Panc1 (cell line): ENCODE measurements around the gene SNTG2. TPM values are rescaled to one million over a fixed set of nuclear protein-coding genes. Genes with fewer than 3 reads are reported as not detected.

Experiments used
- ATAC-seq: fragments of 200-7000 bp; cut with Tn5 transposase; 2 replicates; pipeline ENCODE4 v1.9.1; 2020; ENCODE audit warnings: mild to moderate bottlenecking, moderate library complexity
- BruUV-seq: library from RNA; stranded (reverse); fragments of 400-500 nt; replicated peaks from 2 replicates; lab custom pipeline; 2021; lab: Mats Ljungman, UMichigan
- CTCF ChIA-PET: fragments of 300-600 bp; sonication (Branson Sonifier 250); formaldehyde crosslinking; loops from one replicate; lab custom pipeline; 2022; ENCODE audit warnings: antibody characterized with exemption; lab: Charles Lee
- POLR2A ChIA-PET: fragments of 300-600 bp; sonication (Branson Sonifier 250); formaldehyde crosslinking; loops from one replicate; lab custom pipeline; 2022; ENCODE audit warnings: antibody characterized with exemption; lab: Charles Lee
- DNase-seq: peaks from one replicate; pipeline ENCODE4 v3.0.0-alpha.2; 2010; ENCODE audit warnings: low read depth, low spot score
- H3K27ac ChIP-seq: 2 replicates; pipeline ENCODE4 v1.5.1; 2011; ENCODE audit warnings: mild to moderate bottlenecking, low read length, inconsistent platforms
- H3K27me3 ChIP-seq: fragments of 200-500 bp; sonication (Bioruptor generic); 2 replicates; pipeline ENCODE4 v1.6.0; 2014; ENCODE audit warnings: low read length, inconsistent platforms; ENCODE audit not compliant: control insufficient read depth, insufficient read depth
- H3K36me3 ChIP-seq: fragments of 200-500 bp; sonication (Bioruptor generic); 2 replicates; pipeline ENCODE4 v1.5.1; 2014; ENCODE audit warnings: inconsistent platforms, mild to moderate bottlenecking, low read length, moderate library complexity; ENCODE audit not compliant: control insufficient read depth, insufficient read depth
- H3K4me1 ChIP-seq: 2 replicates; pipeline ENCODE4 v1.5.1; 2011; ENCODE audit warnings: inconsistent platforms, mild to moderate bottlenecking, low read length, moderate library complexity; ENCODE audit not compliant: control insufficient read depth, insufficient read depth
- H3K4me3 ChIP-seq, 2 experiments: 2 replicates each; pipeline ENCODE4 v1.5.1; 2011 to 2012; ENCODE audit warnings: low read depth in 2 of 2, low read length in 2 of 2, mild to moderate bottlenecking in 2 of 2, inconsistent platforms in 1 of 2, moderate library complexity in 1 of 2
- H3K9me3 ChIP-seq: fragments of 200-500 bp; sonication (Bioruptor generic); 2 replicates; pipeline ENCODE4 v1.5.1; 2014; ENCODE audit warnings: low read depth, mild to moderate bottlenecking, inconsistent platforms, low read length, moderate library complexity; ENCODE audit not compliant: control insufficient read depth, insufficient read depth
- POLR2AphosphoS5 ChIP-seq: IDR thresholded peaks from 2 replicates; pipeline ENCODE4 v1.6.1; 2012; ENCODE audit warnings: mild to moderate bottlenecking, low read depth, low read length, moderate library complexity
- REST ChIP-seq, 2 experiments: IDR thresholded peaks; 2 replicates each; pipeline ENCODE4 v1.6.1; 2011 to 2012; ENCODE audit warnings: low read depth in 2 of 2, control low read depth in 1 of 2, low read length in 1 of 2, mild to moderate bottlenecking in 1 of 2, moderate library complexity in 1 of 2; ENCODE audit not compliant: insufficient read depth in 1 of 2
- SIN3A ChIP-seq: IDR thresholded peaks from 2 replicates; pipeline ENCODE4 v1.6.1; 2012; ENCODE audit warnings: low read depth, mild to moderate bottlenecking, low read length, moderate library complexity, borderline replicate concordance; ENCODE audit not compliant: insufficient read depth
- TCF7L2 ChIP-seq: IDR thresholded peaks from 2 replicates; pipeline ENCODE4 v1.6.1; 2011; ENCODE audit warnings: mild to moderate bottlenecking, low read depth, low read length, inconsistent platforms
- in situ Hi-C: cut with HindIII; loops from 2 replicates; pipeline ENCODE4 v1.10.0; 2016; ENCODE audit warnings: low sequenced_read_pairs, low pct_unique_long_range_greater_than_20kb
- intact Hi-C: fragments of 100-400 bp; cut with micrococcal nuclease; formaldehyde crosslinking; loops from one replicate; pipeline ENCODE4 v1.10.0; 2022; ENCODE audit not compliant: unreplicated experiment
- total RNA-seq: library from RNA; stranded (reverse); gene quantifications from one replicate; pipeline ENCODE4 v1.2.1, GENCODE V29; 2021; ENCODE audit not compliant: unreplicated experiment
- TF ChIP-seq, protein P1 (sequence below): fragments of 450-650 bp; IDR thresholded peaks from 2 replicates; pipeline ENCODE4 v1.5.1; 2017; ENCODE audit warnings: mild to moderate bottlenecking

SNTG2 gene
- total RNA-seq, 1 experiment from 2014 or later, result not detected

DNA sequence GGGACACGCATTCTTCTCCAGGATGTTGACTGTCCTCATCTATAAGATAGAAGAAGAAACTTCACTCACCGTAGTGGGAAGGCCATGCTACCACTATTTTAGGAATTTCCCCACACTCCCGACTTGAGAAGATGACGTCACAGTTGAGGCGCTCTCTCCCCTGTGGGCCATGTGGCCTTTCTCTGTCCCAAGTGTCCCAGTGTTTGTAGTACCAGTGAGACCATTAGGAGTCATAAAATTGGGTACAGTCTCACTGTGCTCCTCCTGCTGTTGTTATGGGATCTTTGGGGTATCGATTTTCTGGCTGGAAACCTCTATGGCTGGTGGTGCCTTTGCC is 7.2 kb upstream of the SNTG2 start:
- H3K9me3 ChIP-seq, result no peaks in the 10 kb centered on the region
- H3K36me3 ChIP-seq, result no peaks in the 10 kb centered on the region
- BruUV-seq, result no TSS peak
- no peaks in the 10 kb centered on the region for H3K4me1 ChIP-seq
- intact Hi-C loops (no loop called here), in situ Hi-C loops (no loop called here)
- no peak overlapping the region for H3K4me3 ChIP-seq
- no peak for ATAC-seq
- TF ChIP-seq, protein P1, sequence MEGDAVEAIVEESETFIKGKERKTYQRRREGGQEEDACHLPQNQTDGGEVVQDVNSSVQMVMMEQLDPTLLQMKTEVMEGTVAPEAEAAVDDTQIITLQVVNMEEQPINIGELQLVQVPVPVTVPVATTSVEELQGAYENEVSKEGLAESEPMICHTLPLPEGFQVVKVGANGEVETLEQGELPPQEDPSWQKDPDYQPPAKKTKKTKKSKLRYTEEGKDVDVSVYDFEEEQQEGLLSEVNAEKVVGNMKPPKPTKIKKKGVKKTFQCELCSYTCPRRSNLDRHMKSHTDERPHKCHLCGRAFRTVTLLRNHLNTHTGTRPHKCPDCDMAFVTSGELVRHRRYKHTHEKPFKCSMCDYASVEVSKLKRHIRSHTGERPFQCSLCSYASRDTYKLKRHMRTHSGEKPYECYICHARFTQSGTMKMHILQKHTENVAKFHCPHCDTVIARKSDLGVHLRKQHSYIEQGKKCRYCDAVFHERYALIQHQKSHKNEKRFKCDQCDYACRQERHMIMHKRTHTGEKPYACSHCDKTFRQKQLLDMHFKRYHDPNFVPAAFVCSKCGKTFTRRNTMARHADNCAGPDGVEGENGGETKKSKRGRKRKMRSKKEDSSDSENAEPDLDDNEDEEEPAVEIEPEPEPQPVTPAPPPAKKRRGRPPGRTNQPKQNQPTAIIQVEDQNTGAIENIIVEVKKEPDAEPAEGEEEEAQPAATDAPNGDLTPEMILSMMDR, result no peak
- TF ChIP-seq SIN3A, result no peak
- no peak for TF ChIP-seq REST (IDR thresholded peaks at IDR 0.05; ENCODE audit: insufficient read depth in 1 of 2, low read depth in 2 of 2, low read length in 1 of 2)
- no peak for TF ChIP-seq POLR2AphosphoS5
- no peak for TF ChIP-seq TCF7L2
- ChIA-PET POLR2A (no interaction called here), CTCF (no interaction called here)
- H3K27me3 ChIP-seq, result no peaks in the 10 kb centered on the region
- no peak overlapping the region for H3K27ac ChIP-seq
- no peak for DNase-seq

DNA sequence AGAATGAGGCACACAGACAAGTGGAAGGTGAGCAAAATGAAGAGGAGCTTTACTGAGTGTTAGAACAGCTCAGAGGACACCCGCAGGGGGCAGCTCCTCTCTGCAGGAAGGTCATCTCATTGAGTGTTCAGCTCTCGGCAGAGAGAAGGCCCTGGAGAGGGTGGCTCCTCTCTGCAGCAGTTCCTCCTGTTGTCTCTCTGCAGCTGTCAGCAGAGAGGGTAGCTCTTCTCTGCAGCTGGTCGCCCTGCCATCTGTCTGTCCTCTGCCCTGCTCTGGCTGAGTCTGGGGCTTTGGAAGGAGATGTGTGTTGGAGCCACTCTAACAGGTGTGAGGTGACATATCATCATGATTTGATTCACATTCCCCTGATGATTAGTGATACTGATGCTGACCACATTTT is 6.8 kb upstream of the SNTG2 start:
- no peak for DNase-seq
- H3K4me3 ChIP-seq, result no peak overlapping the region
- no TSS peak for BruUV-seq
- in situ Hi-C loops (no loop called here), intact Hi-C loops (no loop called here)
- POLR2A ChIA-PET, result no interaction called here
- no peak for TF ChIP-seq SIN3A
- no peak for TF ChIP-seq POLR2AphosphoS5
- no peak for TF ChIP-seq TCF7L2
- TF ChIP-seq, protein P1, result no peak
- TF ChIP-seq REST (IDR thresholded peaks at IDR 0.05; ENCODE audit: insufficient read depth in 1 of 2, low read depth in 2 of 2, low read length in 1 of 2), result no peak
- no peak for ATAC-seq
- no peaks in the 10 kb centered on the region for H3K36me3 ChIP-seq
- no peaks in the 10 kb centered on the region for H3K27me3 ChIP-seq
- no peak overlapping the region for H3K27ac ChIP-seq
- H3K4me1 ChIP-seq, result no peaks in the 10 kb centered on the region
- CTCF ChIA-PET, result no interaction called here
- no peaks in the 10 kb centered on the region for H3K9me3 ChIP-seq
